ENCODE measurements around the gene TPM3.
"Not testable (repeated sequence)": the region's sequence is repeated elsewhere in the genome, so short reads cannot be mapped to it uniquely, and the experiment has no call there.

The TPM3 gene

DNA sequence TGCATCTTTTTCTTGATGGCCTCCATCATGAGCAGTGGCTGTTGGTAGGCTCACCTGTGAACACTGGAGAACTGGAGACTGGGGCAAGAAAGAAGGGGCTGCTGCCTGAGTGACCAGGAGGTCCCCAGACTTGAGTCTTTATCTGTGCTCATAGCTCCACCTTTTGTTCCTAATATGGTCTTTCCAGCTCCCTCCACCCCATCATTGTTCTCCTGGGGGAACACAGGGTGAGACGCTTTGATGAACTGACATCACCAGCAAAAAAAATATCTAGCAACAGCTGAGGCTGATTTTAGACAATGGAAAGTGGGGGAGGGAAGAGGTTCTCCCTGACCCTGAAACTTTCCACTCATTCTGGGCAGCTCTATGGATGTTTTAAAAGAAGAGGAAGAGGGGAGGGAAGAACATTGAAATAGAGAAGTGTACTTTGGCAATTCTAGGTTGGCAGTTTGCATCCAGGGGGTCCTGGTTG is at the start of gene TPM3:
Gene TPM3 (minus strand): TSS at position 111 of the 472 bp plus-strand sequence. CDS start 82 bp downstream, at position 29.
- no peak for DNase-seq (ENCODE audit: low read depth)

- no peak for DNase-seq (ENCODE audit: low read depth)
These were observed 48.5 kb upstream of the TPM3 start for GRCh38 chr1:154240294-154240833.

DNA sequence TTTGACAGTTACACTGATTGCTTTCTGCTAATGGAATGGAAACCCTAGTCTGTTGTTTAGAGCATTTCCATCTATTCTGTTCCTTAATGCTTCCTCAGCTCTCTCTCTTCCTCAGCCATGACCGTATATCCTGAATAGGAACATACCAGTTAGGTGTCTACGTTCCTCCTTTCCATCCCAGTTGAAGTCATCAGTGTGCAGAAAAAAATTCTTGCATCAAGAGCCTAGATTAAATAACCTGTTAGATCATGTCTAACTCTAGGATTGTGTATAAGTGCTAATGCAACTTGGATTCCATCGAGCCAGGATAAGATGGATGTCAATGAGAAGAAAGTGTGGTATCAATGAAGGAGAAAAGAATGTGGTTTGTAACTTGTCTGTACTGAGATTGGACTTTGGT is 47.6 kb upstream of the TPM3 start:
- no peak for DNase-seq (ENCODE audit: low read depth)

DNA sequence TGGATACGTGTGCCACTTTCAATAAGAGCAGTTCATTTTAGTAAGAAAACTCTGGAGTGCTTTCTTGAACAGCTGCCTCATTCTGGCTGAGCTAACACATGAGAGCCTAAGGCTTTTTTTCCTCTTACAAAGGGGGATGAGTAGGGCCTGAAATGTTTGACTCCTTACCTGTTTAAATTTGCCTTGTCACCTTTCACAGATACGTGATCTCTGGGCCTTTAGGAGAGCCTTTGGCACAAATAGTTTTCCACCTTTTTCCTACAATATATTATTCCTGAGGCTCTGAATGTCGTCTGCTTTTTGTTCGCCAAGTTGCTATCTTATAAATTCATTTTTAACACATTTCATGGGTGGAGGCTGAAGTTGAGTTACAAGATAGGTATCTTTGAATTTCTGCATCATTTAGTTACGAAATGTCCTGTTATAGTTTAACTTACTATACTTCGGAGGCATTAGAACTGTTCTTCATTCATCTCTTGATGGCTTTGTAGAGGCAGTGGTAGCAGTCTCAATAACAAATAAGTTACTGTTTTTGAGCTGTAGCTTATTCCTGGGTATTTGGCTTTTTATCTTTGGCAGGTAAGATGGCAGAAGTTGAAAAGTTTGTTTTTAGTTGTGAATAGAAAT is 46.1 kb upstream of the TPM3 start:
- DNase-seq (ENCODE audit: low read depth), result no peak

DNA sequence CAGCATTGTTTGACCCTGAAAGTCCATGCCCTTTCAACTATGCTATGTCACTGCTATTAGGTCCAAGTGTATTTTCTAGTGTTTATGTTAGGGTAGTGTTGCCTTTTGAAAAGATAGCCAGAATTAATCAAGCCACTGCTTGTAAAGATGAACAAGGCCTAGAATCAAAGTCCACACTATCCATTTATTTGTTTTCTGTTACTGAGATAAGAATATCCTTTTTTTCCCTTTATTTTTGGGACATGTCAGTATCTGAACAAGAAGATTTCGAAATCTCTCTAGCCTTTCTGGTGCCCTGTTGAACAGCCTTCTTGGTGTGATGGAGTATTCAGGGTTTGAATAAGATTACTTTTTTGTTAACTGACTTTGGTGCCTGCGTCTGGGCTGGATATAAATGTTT is 45.5 kb upstream of the TPM3 start:
- no peak for DNase-seq (ENCODE audit: low read depth)

DNA sequence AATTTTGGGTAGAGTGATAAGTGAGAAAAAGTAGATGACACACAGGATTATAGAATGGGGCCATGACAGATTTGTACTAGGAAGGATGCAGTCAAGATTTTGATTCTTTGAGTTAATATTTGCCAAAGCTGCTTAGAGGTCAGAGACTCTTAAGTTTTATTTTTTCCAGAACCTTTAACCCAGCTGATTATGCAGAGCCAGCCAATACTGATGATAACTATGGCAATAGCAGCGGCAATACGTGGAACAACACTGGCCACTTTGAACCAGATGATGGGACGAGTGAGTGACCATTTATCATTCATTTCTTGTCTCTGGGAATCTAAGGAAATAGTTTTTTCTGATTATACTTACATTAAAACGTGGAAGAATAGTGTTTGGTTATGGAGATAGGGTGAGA is 45.0 kb upstream of the TPM3 start:
- no peak for DNase-seq (ENCODE audit: low read depth)

DNA sequence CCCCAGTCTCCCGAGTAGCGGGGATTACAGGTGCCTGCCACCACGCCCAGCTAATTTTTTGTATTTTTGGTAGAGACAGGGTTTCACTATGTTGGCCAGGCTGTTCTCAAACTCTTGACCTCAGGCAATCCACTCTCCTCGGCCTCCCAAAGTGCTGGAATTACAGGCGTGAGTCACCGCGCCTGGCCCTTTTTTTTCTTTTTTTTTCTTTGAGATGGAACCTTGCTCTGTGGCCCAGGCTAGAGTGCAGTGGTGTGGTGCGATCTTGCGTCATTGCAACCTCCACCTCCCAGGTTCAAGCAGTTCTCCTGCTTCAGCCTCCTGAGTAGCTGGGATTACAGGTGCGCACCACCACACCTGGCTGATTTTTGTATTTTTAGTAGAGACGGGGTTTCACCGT is 41.2 kb upstream of the TPM3 start:
- not testable (repeated sequence) for DNase-seq (ENCODE audit: low read depth)

- DNase-seq (ENCODE audit: low read depth), result not testable (repeated sequence)
These were observed 39.2 kb upstream of the TPM3 start for GRCh38 chr1:154231112-154231511.

GRCh38 chr1:154225370-154225769 is 33.5 kb upstream of the TPM3 start:
- no peak for DNase-seq (ENCODE audit: low read depth)

GRCh38 chr1:154223621-154224020 is 31.7 kb upstream of the TPM3 start:
- DNase-seq (ENCODE audit: low read depth), result no peak

DNA sequence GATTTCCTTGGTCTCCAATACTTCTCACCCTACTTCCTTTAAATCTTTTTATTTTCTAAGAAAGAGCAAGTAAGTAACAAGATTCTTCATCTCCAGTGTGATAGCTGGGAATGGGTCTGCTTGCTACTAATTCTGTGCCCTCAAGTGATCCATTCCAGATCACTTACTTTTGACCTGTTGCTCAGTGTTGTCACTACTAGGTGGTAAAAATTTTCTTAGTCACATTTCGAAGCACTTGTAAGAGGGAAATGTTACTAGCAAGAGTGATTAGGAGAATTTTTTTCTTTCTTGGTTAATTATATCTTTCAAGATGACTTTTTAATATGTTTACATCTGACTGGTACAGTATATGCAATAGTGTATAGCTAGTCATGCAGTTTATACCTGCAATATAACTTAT is 31.0 kb upstream of the TPM3 start:
- DNase-seq (ENCODE audit: low read depth), result no peak

- no peak for DNase-seq (ENCODE audit: low read depth)
These were observed 30.6 kb upstream of the TPM3 start for GRCh38 chr1:154222518-154222917.

- DNase-seq (ENCODE audit: low read depth), result peak; percentile 63
These were observed 29.5 kb upstream of the TPM3 start for GRCh38 chr1:154221278-154222001.

DNA sequence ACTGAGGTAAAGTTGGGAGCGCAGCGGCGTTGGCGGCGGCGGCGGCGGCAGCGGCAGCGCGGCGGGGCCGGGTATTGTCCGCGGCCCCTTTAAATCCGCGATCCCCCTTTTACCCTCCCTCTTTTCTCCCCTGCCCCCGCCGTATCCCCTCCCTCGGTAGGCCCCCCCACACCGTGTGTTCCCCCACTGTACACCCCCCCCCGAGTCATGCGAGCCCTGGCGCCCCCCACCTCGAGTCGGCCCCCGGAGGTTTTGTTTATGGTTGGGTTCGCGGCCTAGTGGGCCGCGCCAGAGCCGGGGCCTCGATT is 29.0 kb upstream of the TPM3 start:
- no peak for DNase-seq (ENCODE audit: low read depth)

- peak; percentile 99 for DNase-seq (ENCODE audit: low read depth)
These were observed 28.4 kb upstream of the TPM3 start, which contains the start of gene UBAP2L for GRCh38 chr1:154220071-154220969. TSS of gene UBAP2L (plus strand) at chr1:154220955. CDS start at chr1:154225124, 4,169 bp downstream.

- no peak for DNase-seq (ENCODE audit: low read depth)
These were observed 27.6 kb upstream of the TPM3 start for GRCh38 chr1:154219541-154219940.

- DNase-seq (ENCODE audit: low read depth), result no peak
These were observed 26.6 kb upstream of the TPM3 start for GRCh38 chr1:154218545-154218944.

DNA sequence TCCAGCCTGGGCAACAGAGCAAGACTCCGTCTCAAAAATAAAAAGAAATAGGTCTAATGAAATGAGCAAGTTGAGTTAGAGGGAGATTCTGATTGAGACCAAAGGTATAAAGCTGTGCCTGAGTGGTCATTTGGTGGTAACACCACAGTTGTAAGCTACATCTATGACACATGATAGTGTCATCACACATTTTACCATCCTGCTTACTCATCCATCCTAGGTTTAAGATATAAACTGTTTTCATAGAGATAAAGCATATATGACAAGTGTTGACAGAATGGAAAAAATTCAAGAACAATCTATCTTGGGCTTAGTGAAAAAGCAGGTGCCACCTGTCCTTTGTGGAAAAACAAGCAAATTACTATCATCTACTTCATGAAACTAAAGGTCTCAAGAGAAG is 21.4 kb upstream of the TPM3 start:
- DNase-seq (ENCODE audit: low read depth), result no peak

GRCh38 chr1:154212083-154212482 is 20.2 kb upstream of the TPM3 start:
- no peak for DNase-seq (ENCODE audit: low read depth)

- no peak for DNase-seq (ENCODE audit: low read depth)
These were observed 16.9 kb upstream of the TPM3 start for GRCh38 chr1:154208677-154209388.

DNA sequence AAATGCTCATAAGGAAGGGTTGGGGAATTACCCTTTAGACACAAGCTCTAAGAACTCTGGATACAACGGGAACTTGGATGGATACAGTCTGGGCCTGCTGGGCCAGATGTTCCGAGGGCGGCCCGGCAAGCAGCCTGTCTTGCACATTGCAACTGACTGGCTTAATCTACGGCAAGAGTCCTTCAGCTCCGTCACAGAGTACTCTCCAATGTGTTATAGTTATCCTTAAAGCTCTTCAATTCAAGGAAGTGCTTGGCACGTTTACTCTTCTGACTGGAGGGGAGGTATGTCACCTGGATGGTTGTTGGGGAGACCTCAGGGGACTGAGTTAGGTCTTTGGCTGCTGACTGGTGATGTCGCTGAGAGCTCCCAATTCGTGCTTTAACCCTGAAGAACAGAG is 15.4 kb upstream of the TPM3 start:
- no peak for DNase-seq (ENCODE audit: low read depth)

- no peak for DNase-seq (ENCODE audit: low read depth)
These were observed 14.3 kb upstream of the TPM3 start, which contains the start of gene CFAP141 for GRCh38 chr1:154206196-154206595. TSS of gene CFAP141 (minus strand) at chr1:154206333. CDS start at chr1:154206307, 26 bp downstream.
